Measurements from ENCODE around the gene ANXA10. TPM values are rescaled to one million over a fixed set of nuclear protein-coding genes. Genes with fewer than 3 reads are reported as not detected.

ANXA10 gene
- total and polyA plus RNA-seq, 2 experiments from 2014 or later = 18.5 to 33.4 TPM

DNA sequence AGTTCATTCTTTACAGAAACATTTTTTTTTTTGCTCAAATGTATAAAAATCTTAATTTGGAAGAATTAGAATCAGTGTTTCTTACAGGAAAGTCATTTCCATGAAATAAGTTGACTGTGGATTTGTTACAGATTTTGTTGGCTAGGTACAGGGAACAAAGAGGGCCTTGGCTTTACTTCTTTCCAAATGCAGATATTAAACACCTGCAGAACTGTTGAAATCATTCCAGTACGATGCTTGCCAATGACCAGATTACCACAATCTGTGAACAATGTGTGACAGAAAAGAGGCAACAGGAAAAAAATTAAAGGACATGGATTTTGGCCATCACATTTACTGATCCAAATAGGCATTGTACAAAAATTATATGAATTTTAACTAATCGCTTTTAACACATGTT lies 70.8 kb downstream of the ANXA10 start:
- TF ChIP-seq EZH2phosphoT487 (IDR thresholded peaks at IDR 0.05; ENCODE audit: low read depth, severe bottlenecking, unreplicated experiment) (no peak), EZH2 (IDR thresholded peaks at IDR 0.05; ENCODE audit: borderline replicate concordance) (no peak)
- TF ChIP-seq, protein P1, sequence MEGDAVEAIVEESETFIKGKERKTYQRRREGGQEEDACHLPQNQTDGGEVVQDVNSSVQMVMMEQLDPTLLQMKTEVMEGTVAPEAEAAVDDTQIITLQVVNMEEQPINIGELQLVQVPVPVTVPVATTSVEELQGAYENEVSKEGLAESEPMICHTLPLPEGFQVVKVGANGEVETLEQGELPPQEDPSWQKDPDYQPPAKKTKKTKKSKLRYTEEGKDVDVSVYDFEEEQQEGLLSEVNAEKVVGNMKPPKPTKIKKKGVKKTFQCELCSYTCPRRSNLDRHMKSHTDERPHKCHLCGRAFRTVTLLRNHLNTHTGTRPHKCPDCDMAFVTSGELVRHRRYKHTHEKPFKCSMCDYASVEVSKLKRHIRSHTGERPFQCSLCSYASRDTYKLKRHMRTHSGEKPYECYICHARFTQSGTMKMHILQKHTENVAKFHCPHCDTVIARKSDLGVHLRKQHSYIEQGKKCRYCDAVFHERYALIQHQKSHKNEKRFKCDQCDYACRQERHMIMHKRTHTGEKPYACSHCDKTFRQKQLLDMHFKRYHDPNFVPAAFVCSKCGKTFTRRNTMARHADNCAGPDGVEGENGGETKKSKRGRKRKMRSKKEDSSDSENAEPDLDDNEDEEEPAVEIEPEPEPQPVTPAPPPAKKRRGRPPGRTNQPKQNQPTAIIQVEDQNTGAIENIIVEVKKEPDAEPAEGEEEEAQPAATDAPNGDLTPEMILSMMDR (IDR thresholded peaks at IDR 0.05; ENCODE audit: poor library complexity) = no peak
- H3K27ac ChIP-seq = no peak overlapping the region
- no peak overlapping the region for H2AFZ ChIP-seq
- H4K20me1 ChIP-seq (ENCODE audit: insufficient read depth, poor library complexity, severe bottlenecking) = no peaks in the 10 kb centered on the region
- no peak overlapping the region for H3K4me3 ChIP-seq
- 94% methylated on average over 2 of the region's 2 CpGs for WGBS (ENCODE audit: low lambda C conversion rate, missing lambda C conversion rate)
- peaks cover 12% of the 10 kb centered on the region for H3K4me1 ChIP-seq (ENCODE audit: insufficient read depth)
- no peaks in the 10 kb centered on the region for H3K9me3 ChIP-seq (ENCODE audit: low read depth)
- H3K27me3 ChIP-seq = no peaks in the 10 kb centered on the region
- no peaks in the 10 kb centered on the region for H3K9me2 ChIP-seq (replicated peaks; ENCODE audit: insufficient read depth)
- H3K36me3 ChIP-seq (replicated peaks; ENCODE audit: insufficient read depth, low read depth) = no peaks in the 10 kb centered on the region
- no peak for DNase-seq (ENCODE audit: low spot score)
- no peaks in the 10 kb centered on the region for H3K79me2 ChIP-seq
- H3K4me2 ChIP-seq = no peak overlapping the region

DNA sequence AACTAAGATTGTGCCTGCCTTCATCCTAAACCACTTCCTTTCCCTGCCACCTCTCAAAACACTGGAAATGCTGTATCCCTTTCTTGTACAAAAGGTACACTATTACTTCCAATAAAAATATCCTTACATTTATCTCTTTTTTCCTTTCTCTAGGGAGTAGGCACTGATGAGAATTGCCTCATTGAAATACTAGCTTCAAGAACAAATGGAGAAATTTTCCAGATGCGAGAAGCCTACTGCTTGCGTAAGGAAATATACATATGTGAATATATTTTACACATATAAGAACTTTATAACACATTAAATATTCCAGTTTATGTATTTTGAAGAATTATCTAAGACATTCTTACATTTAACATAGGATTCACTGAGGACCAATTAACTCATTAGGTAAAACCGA lies 71.7 kb downstream of the ANXA10 start:
- no peak for TF ChIP-seq EZH2 (IDR thresholded peaks at IDR 0.05; ENCODE audit: borderline replicate concordance)
- TF ChIP-seq, protein P1 (IDR thresholded peaks at IDR 0.05; ENCODE audit: poor library complexity) = no peak
- TF ChIP-seq EZH2phosphoT487 (IDR thresholded peaks at IDR 0.05; ENCODE audit: low read depth, severe bottlenecking, unreplicated experiment) = no peak
- WGBS (ENCODE audit: low lambda C conversion rate, missing lambda C conversion rate) = 67% methylated on average over 3 of the region's 3 CpGs
- DNase-seq (ENCODE audit: low spot score) = no peak
- H3K27ac ChIP-seq = no peak overlapping the region
- peaks cover 16% of the 10 kb centered on the region for H3K4me1 ChIP-seq (ENCODE audit: insufficient read depth)
- no peak overlapping the region for H3K4me3 ChIP-seq
- no peaks in the 10 kb centered on the region for H4K20me1 ChIP-seq (ENCODE audit: insufficient read depth, poor library complexity, severe bottlenecking)
- H3K9me2 ChIP-seq (replicated peaks; ENCODE audit: insufficient read depth) = no peaks in the 10 kb centered on the region
- H3K4me2 ChIP-seq = no peak overlapping the region
- H3K9me3 ChIP-seq (ENCODE audit: low read depth) = no peaks in the 10 kb centered on the region
- no peaks in the 10 kb centered on the region for H3K36me3 ChIP-seq (replicated peaks; ENCODE audit: insufficient read depth, low read depth)
- no peaks in the 10 kb centered on the region for H3K27me3 ChIP-seq
- H2AFZ ChIP-seq = no peak overlapping the region
- no peaks in the 10 kb centered on the region for H3K79me2 ChIP-seq

DNA sequence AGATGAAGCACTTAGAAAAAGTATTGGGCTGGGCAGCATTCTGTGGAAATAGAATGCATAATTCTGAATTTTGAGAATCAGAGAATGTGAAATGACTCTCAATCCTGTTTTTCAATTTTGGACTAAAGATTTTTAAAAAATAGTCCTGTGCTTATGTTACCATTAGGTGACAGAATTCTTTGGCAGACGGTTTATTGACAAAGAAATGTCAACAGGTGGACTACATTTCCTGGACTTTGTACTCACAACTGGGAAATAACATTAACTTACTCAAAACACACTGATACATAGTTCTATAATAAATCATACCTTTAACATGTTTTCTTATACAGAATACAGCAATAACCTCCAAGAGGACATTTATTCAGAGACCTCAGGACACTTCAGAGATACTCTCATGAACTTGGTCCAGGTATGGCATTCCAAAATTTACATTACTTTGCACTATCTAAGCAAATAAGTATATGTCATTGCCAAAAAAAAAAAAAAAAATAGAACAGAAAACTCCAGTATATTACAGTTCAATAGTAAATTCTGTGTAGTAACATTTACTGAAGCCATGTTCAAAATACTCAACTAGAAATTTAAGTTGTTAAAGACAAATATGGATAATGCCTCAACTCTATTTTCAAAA lies 72.7 kb downstream of the ANXA10 start:
- no peak for TF ChIP-seq EZH2phosphoT487 (IDR thresholded peaks at IDR 0.05; ENCODE audit: low read depth, severe bottlenecking, unreplicated experiment)
- TF ChIP-seq, protein P1 (IDR thresholded peaks at IDR 0.05; ENCODE audit: poor library complexity) = no peak
- TF ChIP-seq EZH2 (IDR thresholded peaks at IDR 0.05; ENCODE audit: borderline replicate concordance) = no peak
- H3K4me3 ChIP-seq = no peak overlapping the region
- no peaks in the 10 kb centered on the region for H3K36me3 ChIP-seq (replicated peaks; ENCODE audit: insufficient read depth, low read depth)
- H3K9me2 ChIP-seq (replicated peaks; ENCODE audit: insufficient read depth) = no peaks in the 10 kb centered on the region
- no peaks in the 10 kb centered on the region for H3K9me3 ChIP-seq (ENCODE audit: low read depth)
- peaks cover 16% of the 10 kb centered on the region for H3K4me1 ChIP-seq (ENCODE audit: insufficient read depth)
- peak overlapping the region; percentile 28 for H3K4me2 ChIP-seq
- no peak for DNase-seq (ENCODE audit: low spot score)
- no peaks in the 10 kb centered on the region for H3K27me3 ChIP-seq
- no peaks in the 10 kb centered on the region for H4K20me1 ChIP-seq (ENCODE audit: insufficient read depth, poor library complexity, severe bottlenecking)
- H2AFZ ChIP-seq = no peak overlapping the region
- no peaks in the 10 kb centered on the region for H3K79me2 ChIP-seq
- H3K27ac ChIP-seq = peak overlapping the region; percentile 14
- WGBS (ENCODE audit: low lambda C conversion rate, missing lambda C conversion rate) = 35% methylated on average over 1 of the region's 1 CpG
